GM12874 (cell line): ENCODE measurements around the gene MCRIP2.

ENCODE experiments used
- CTCF ChIP-seq: IDR thresholded peaks from 2 replicates; pipeline ENCODE4 v1.5.1; 2011; ENCODE audit warnings: low read depth, mild to moderate bottlenecking, control low read depth, low read length, moderate library complexity; ENCODE audit not compliant: insufficient read depth

The MCRIP2 gene

GRCh38 chr16:675884-676564, 34.4 kb downstream of the MCRIP2 start:
- TF ChIP-seq CTCF, result no peak

- no peak for TF ChIP-seq CTCF
Observed at GRCh38 chr16:676565-676902, 34.9 kb downstream of the MCRIP2 start.

GRCh38 chr16:676913-677312, 35.3 kb downstream of the MCRIP2 start:
- TF ChIP-seq CTCF, result no peak

- TF ChIP-seq CTCF, result no peak
Observed at GRCh38 chr16:677316-678190, 35.9 kb downstream of the MCRIP2 start.

GRCh38 chr16:678209-678857, 36.7 kb downstream of the MCRIP2 start:
- no peak for TF ChIP-seq CTCF

GRCh38 chr16:678858-679813, 37.5 kb downstream of the MCRIP2 start:
- no peak for TF ChIP-seq CTCF
